GM13976 (cell line): ENCODE data around the gene ABCA12.

Experiments
- DNase-seq: peaks from one replicate; pipeline ENCODE4 v3.0.0; 2012; ENCODE audit warnings: low spot score
- CTCF ChIP-seq: IDR thresholded peaks from 2 replicates; pipeline ENCODE4 v1.5.1; 2012; ENCODE audit warnings: borderline replicate concordance, mild to moderate bottlenecking; ENCODE audit not compliant: insufficient read depth; ENCODE audit errors: extremely low read depth, missing control alignments, control extremely low read depth
- in situ Hi-C: fragments of 300-500 bp; cut with MboI; formaldehyde crosslinking; loops from one replicate; pipeline ENCODE4 v1.12.0; 2022; ENCODE audit warnings: low sequenced_read_pairs, mixed read lengths, inconsistent platforms; ENCODE audit not compliant: unreplicated experiment

The ABCA12 gene

GRCh38 chr2:214902286-214902685, 236.1 kb downstream of the ABCA12 start:
- TF ChIP-seq CTCF: no peak

DNA sequence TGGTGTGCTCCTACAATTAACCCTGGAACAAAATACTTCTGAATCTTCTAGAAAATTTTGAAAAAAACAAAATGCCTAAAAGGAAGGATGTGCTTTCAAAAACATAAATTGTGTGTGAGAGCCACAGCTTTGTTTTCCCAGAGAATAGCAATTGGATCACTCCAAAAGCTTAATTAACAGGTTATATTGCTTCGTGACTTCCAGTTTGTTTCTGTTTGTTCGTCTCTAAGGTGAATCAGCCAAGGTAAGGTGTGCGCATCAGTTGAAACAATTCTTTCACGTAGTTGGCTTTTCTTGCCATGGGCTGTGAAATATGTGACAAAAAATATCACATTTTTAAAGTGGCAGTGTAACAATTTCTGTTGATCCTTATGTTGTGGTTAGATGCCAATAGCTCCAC, 238.7 kb downstream of the ABCA12 start:
- no peak for DNase-seq
- TF ChIP-seq CTCF: no peak
- in situ Hi-C loops: no loop called here

More at GRCh38 chr2:214902286-214902685, 236.1 kb downstream of the ABCA12 start:
- DNase-seq: no peak
- in situ Hi-C loops: no loop called here

- TF ChIP-seq CTCF: no peak
- in situ Hi-C loops: no loop called here
- DNase-seq: no peak
Measured at GRCh38 chr2:214896274-214896673, 242.2 kb downstream of the ABCA12 start.

GRCh38 chr2:214895469-214895868, 243.0 kb downstream of the ABCA12 start:
- in situ Hi-C loops: no loop called here
- no peak for TF ChIP-seq CTCF
- DNase-seq: no peak

GRCh38 chr2:214889301-214889700, 249.1 kb downstream of the ABCA12 start:
- in situ Hi-C loops: no loop called here
- TF ChIP-seq CTCF: no peak
- no peak for DNase-seq

- DNase-seq: no peak
- TF ChIP-seq CTCF: no peak
- in situ Hi-C loops: no loop called here
Measured at GRCh38 chr2:214881647-214882202, 256.7 kb downstream of the ABCA12 start.
